AG08396 (cell line): ENCODE measurements around the gene PPA1.
"Not testable (repeated sequence)": the region's sequence is repeated elsewhere in the genome, so short reads cannot be mapped to it uniquely, and the experiment has no call there.

ENCODE experiments used
- DNase-seq: peaks from one replicate; pipeline ENCODE4 v3.0.0; 2012; ENCODE audit warnings: low spot score, mixed read lengths

Gene PPA1

GRCh38 chr10:70169011-70169410 lies 64.2 kb downstream of the PPA1 start:
- DNase-seq = no peak

- DNase-seq = no peak
Observed at GRCh38 chr10:70167246-70167645, 66.0 kb downstream of the PPA1 start.

GRCh38 chr10:70166394-70166793 lies 66.8 kb downstream of the PPA1 start:
- no peak for DNase-seq

GRCh38 chr10:70164163-70164562 lies 69.1 kb downstream of the PPA1 start:
- DNase-seq = no peak

GRCh38 chr10:70163448-70163847 lies 69.8 kb downstream of the PPA1 start:
- no peak for DNase-seq

- no peak for DNase-seq
Observed at GRCh38 chr10:70162892-70163201, 70.4 kb downstream of the PPA1 start.

- DNase-seq = no peak
Observed at GRCh38 chr10:70162151-70162891, 70.9 kb downstream of the PPA1 start.

- no peak for DNase-seq
Observed at GRCh38 chr10:70160798-70161197, 72.4 kb downstream of the PPA1 start.

- DNase-seq = not testable (repeated sequence)
Observed at GRCh38 chr10:70159366-70159765, 73.9 kb downstream of the PPA1 start.

GRCh38 chr10:70158113-70158512 lies 75.1 kb downstream of the PPA1 start:
- DNase-seq = no peak

- DNase-seq = no peak
Observed at GRCh38 chr10:70155255-70155838, 77.9 kb downstream of the PPA1 start.
